ENCODE results near the gene VAPB. TPM values are rescaled to one million over a fixed set of nuclear protein-coding genes. Genes with fewer than 3 reads are reported as not detected.

The VAPB gene
- total RNA-seq, 1 donor: 15.1 TPM

DNA sequence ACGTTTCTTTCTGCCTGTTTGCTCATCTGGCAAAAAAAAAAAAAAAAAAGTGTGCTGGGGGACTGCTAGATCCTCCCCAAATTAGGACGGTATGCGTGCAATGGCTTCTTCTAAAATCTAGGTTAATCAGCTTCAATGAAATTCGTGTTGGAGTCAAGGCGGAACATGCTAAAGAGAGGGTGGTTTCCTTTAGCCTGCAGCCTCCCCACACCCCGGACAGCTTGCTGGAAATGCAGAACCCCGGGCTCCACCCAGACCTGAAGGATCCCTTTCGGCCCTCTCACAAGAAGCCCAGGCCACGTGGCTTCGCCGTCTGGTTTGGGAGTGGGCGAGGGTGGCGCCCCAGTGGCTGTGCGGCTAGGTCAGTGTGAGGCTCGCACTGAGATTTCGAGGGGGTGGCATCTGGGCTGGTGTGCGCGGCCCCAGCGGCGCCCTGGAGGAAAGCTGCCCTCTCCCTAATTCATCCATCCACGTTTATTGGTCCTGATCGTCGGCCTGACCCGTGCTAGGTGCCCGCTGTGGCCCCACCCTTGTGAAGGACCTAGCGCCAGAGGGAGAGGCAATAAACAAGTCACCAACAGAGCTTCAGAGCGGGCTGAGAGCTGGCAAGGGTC is 77.2 kb downstream of the VAPB start:
- DNase-seq (ENCODE audit: low read depth): no peak
- H3K4me3 ChIP-seq (ENCODE audit: low read depth, low read length): no peak overlapping the region
- TF ChIP-seq, protein P1, sequence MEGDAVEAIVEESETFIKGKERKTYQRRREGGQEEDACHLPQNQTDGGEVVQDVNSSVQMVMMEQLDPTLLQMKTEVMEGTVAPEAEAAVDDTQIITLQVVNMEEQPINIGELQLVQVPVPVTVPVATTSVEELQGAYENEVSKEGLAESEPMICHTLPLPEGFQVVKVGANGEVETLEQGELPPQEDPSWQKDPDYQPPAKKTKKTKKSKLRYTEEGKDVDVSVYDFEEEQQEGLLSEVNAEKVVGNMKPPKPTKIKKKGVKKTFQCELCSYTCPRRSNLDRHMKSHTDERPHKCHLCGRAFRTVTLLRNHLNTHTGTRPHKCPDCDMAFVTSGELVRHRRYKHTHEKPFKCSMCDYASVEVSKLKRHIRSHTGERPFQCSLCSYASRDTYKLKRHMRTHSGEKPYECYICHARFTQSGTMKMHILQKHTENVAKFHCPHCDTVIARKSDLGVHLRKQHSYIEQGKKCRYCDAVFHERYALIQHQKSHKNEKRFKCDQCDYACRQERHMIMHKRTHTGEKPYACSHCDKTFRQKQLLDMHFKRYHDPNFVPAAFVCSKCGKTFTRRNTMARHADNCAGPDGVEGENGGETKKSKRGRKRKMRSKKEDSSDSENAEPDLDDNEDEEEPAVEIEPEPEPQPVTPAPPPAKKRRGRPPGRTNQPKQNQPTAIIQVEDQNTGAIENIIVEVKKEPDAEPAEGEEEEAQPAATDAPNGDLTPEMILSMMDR (IDR thresholded peaks at IDR 0.05; ENCODE audit: insufficient read depth, low read depth, low read length): no peak

DNA sequence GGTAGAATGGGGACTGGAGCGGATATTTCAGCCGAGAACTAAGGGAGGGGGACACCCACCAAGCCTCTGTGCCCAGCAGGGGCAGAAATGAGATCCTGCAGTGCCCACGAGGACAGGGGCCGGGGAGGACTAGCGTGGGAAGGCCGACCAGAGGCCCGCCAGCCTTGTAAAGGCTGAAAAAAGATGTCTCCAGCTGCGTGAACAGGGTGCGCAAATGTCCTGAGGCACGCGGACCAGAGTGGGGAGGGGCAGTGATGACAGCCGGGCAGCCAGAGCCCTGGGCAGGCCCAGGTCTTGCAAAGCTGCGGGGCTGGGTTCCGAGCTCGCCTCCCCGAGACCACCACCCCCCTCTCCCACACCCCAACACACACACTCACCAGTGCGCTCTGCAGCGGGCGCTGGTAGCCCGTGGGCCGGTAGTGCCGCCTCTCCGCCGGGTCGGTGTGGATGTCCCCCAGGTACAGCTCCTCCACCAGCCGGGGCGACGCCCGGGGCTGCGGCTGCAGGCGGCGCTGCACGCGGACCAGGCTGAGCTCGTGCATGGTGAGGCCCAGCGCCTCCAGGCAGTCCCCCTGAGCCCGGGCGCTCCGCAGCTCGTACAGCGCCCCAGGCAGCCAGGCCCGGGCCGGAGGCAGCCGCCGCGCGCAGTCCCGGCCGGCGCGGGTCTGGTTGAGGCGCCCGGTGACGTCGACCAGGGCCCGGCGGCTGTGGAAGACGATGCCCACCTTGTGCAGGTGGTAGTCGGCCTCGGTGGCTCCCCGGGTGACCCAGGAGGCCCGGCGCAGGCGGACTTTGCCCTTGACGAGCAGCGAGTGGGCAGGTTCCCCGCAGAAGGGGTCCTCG is 77.9 kb downstream of the VAPB start:
- no peak overlapping the region for H3K4me3 ChIP-seq (ENCODE audit: low read depth, low read length)
- no peak for DNase-seq (ENCODE audit: low read depth)
- TF ChIP-seq, protein P1 (IDR thresholded peaks at IDR 0.05; ENCODE audit: insufficient read depth, low read depth, low read length): no peak

- no peak overlapping the region for H3K4me3 ChIP-seq (ENCODE audit: low read depth, low read length)
- TF ChIP-seq, protein P1 (IDR thresholded peaks at IDR 0.05; ENCODE audit: insufficient read depth, low read depth, low read length): no peak
- no peak for DNase-seq (ENCODE audit: low read depth)
Measured at GRCh38 chr20:58467572-58468527, 78.8 kb downstream of the VAPB start.

DNA sequence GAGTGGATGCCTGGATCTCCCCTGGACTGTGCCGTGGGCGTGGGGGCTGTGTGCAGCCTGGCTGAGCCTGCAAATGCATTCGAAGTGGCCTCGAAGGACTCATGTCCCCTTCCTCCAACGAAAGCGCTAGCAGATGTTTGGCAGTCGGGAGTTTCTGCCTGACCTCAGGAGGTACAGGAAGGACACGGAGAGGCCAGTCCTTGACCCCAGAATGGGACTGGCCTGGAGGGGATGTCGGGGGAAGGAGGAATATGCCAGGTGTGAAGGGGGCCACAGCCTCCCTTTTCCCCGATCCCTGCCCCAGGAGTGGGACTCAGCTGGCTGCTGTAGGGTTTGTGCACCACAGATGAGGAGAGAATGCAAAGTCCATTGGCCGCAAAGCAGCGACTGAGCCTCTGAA is 80.6 kb downstream of the VAPB start:
- DNase-seq (ENCODE audit: low read depth): no peak
- H3K4me3 ChIP-seq (ENCODE audit: low read depth, low read length): no peak overlapping the region
- TF ChIP-seq, protein P1 (IDR thresholded peaks at IDR 0.05; ENCODE audit: insufficient read depth, low read depth, low read length): no peak

- no peak overlapping the region for H3K4me3 ChIP-seq (ENCODE audit: low read depth, low read length)
- DNase-seq (ENCODE audit: low read depth): no peak
- TF ChIP-seq, protein P1 (IDR thresholded peaks at IDR 0.05; ENCODE audit: insufficient read depth, low read depth, low read length): no peak
Measured at GRCh38 chr20:58470336-58471192, 81.5 kb downstream of the VAPB start.
